Measurements from ENCODE around the gene NELFE.

- peak in 1 of 2 experiments; percentile 21; a peak in 2 of 4 replicates for TF ChIP-seq POLR2A (IDR thresholded peaks at IDR 0.05; ENCODE audit: insufficient read depth in 1 of 2, low read depth in 2 of 2, low read length in 2 of 2)
- no peak for TF ChIP-seq CHCHD3 (CRISPR knock-in tag; IDR thresholded peaks at IDR 0.05)
- TF ChIP-seq NBN (conservative IDR thresholded peaks at IDR 0.05): no peak
- TF ChIP-seq, protein P1, sequence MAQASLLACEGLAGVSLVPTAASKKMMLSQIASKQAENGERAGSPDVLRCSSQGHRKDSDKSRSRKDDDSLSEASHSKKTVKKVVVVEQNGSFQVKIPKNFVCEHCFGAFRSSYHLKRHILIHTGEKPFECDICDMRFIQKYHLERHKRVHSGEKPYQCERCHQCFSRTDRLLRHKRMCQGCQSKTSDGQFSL (CRISPR knock-in tag; IDR thresholded peaks at IDR 0.05): no peak
- TF ChIP-seq RFXANK (CRISPR knock-in tag; IDR thresholded peaks at IDR 0.05): no peak
- TF ChIP-seq ZNF572 (CRISPR knock-in tag; IDR thresholded peaks at IDR 0.05): no peak
- TF ChIP-seq POLR2G (IDR thresholded peaks at IDR 0.05; ENCODE audit: low read depth, low read length): no peak
- TF ChIP-seq SMC3 (IDR thresholded peaks at IDR 0.05; ENCODE audit: low read length): no peak
- TF ChIP-seq, protein P2, sequence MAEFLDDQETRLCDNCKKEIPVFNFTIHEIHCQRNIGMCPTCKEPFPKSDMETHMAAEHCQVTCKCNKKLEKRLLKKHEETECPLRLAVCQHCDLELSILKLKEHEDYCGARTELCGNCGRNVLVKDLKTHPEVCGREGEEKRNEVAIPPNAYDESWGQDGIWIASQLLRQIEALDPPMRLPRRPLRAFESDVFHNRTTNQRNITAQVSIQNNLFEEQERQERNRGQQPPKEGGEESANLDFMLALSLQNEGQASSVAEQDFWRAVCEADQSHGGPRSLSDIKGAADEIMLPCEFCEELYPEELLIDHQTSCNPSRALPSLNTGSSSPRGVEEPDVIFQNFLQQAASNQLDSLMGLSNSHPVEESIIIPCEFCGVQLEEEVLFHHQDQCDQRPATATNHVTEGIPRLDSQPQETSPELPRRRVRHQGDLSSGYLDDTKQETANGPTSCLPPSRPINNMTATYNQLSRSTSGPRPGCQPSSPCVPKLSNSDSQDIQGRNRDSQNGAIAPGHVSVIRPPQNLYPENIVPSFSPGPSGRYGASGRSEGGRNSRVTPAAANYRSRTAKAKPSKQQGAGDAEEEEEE (CRISPR knock-in tag; IDR thresholded peaks at IDR 0.05; ENCODE audit: borderline replicate concordance): no peak
- no peak for TF ChIP-seq ZNF841 (CRISPR knock-in tag; IDR thresholded peaks at IDR 0.05; ENCODE audit: borderline replicate concordance)
- no peak for TF ChIP-seq HNF4G (IDR thresholded peaks at IDR 0.05; ENCODE audit: borderline replicate concordance, low read depth, low read length)
- no peak for TF ChIP-seq HNF4G (CRISPR knock-in tag; IDR thresholded peaks at IDR 0.05; ENCODE audit: borderline replicate concordance, low read depth)
- no peak for TF ChIP-seq ZBTB7A (CRISPR knock-in tag; IDR thresholded peaks at IDR 0.05)
- no peak for TF ChIP-seq CTCF (CRISPR knock-in tag; IDR thresholded peaks at IDR 0.05)
- no peak for TF ChIP-seq U2AF2 (IDR thresholded peaks at IDR 0.05; ENCODE audit: low read depth, low read length)
Measured at GRCh38 chr6:31968791-31969711, 10.3 kb upstream of the NELFE start.
